GM19025 (cell line): Measurements from ENCODE around the gene MAG.

Source experiments
- ATAC-seq: cut with Tn5 transposase; IDR thresholded peaks from one replicate; pipeline ENCODE4 v1.9.1; 2021; ENCODE audit warnings: mild to moderate bottlenecking, low read depth, moderate library complexity; ENCODE audit not compliant: unreplicated experiment

Gene MAG

DNA sequence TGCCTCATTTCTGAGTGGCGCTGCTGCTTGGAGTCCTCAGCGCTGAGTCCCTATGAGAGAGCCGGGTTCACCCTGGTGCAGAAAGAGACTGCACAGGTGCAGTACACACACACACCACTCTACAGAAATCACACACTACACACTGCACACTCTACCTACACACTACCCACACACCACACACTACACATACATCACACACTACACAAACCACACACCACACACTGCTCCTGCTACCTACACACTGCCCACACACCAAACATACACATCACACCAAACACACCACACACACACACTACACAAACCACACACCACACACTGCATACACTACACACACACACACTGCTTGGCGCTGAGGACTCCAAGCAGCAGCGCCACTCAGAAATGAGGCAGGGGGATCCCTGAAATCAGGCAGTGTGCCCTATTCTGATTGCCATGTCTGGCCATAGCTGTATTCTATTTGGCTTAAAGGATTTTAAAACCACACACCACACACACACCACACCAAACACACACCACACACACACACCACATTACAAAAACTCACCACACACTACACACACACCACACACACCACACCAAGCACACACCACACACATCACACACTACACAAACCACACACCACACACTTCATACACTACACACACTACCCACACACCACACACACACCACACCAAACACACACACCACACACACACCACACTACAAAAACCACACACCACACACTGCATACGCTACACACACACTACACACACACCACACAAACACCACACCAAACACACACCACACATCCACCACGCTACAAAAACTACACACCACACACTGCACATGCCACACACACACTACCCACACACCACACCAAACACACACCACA is 4.9 kb downstream of the MAG start:
- no peak for ATAC-seq

DNA sequence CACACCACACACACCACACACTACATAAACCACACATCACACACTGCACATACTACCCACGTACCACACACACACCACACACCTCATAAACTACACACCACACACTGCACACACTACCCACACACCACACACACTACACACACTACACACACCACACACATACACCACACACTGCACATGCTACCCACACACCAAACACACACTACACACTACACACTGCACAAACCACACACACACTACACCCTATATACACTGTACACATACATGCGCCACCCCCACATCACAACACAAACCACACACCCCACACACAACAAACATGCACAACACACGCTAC is 5.5 kb downstream of the MAG start:
- ATAC-seq: no peak

DNA sequence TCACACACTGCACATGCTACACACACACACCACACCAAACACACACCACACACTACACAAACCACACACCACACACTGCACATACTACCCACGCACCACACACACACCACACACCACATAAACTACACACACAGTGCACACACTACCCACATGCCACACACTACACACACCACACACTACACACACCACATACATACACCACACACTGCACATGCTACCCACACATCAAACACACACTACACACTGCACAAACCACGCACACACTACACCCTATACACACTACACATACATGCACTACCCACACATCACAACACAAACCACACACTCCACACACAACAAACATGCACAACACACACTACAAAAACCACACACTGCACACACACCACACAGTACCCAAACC is 6.0 kb downstream of the MAG start:
- no peak for ATAC-seq

DNA sequence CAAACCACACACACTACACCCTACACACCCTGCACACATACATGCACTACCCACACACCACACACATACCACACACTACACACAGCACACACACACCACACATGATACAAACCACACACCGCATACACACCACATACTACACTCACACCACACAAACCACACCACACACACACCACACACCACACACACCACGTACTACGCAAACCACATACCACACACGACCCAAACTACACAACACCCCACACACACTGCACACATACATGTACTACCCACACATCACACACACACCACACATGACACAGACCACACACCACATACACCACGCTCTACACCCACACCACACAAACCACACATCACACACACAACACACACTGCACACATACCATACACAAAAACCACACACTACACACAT is 6.6 kb downstream of the MAG start:
- ATAC-seq: no peak

DNA sequence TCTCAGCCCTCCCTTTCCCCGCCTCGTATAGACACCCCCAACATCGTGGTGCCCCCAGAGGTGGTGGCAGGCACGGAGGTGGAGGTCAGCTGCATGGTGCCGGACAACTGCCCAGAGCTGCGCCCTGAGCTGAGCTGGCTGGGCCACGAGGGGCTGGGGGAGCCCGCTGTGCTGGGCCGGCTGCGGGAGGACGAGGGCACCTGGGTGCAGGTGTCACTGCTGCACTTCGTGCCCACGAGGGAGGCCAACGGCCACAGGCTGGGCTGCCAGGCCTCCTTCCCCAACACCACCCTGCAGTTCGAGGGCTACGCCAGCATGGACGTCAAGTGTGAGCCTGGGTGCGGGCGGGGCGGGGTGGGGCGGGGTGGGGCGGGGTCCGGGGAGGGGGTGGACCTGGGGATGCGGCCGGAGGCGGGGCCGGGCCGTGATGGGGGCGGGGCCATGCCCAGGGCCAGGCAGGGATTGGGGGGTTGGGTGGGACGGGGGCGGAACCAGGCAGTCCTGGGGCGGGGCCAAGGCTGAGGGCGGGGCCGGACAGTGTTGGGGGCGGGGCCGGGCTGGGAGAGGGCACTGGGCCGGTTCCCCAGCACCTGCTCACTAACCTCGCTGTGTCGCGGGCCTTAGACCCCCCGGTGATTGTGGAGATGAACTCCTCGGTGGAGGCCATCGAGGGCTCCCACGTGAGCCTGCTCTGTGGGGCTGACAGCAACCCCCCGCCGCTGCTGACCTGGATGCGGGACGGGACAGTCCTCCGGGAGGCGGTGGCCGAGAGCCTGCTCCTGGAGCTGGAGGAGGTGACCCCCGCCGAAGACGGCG is 7.8 kb downstream of the MAG start:
- ATAC-seq: no peak

DNA sequence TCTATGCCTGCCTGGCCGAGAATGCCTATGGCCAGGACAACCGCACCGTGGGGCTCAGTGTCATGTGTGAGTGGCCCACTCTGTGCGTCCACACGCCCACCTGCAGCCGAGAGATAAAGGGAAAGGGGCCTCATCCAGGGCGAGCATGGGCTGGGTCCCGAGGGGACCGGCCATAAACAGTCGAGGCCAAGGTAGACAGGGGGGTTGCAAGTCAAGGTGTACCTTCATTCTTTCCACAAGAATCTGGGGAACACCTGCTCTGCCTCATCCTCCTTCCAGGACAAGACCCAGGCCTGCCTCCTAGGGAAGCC is 8.3 kb downstream of the MAG start:
- no peak for ATAC-seq

DNA sequence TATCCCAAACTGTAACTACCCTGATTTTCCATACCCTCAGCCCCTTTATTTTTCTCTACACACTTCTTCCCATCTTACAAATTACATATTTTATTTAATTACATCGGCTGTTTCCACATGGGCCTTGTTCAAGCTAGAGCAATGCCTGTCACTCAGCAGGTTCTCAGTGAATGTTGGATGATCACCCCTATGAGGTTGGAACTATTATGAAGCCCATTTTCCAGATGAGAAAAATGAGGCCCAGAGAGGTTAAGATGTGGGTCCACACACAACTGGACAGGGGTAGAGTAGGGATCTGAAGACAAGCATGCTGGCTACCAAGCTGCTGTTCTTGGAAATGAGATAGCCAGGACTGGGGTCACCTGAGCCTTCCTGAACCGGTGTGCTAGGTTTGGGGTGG is 10.0 kb downstream of the MAG start:
- ATAC-seq: no peak

DNA sequence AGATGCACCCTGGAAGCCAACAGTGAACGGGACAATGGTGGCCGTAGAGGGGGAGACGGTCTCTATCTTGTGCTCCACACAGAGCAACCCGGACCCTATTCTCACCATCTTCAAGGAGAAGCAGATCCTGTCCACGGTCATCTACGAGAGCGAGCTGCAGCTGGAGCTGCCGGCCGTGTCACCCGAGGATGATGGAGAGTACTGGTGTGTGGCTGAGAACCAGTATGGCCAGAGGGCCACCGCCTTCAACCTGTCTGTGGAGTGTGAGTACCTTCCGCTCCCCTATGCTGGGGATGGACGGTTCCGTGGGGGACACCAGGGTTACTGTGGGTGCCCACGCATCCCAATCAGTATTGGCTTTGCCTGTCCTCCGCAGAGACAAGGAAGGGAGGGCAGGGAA is 10.5 kb downstream of the MAG start:
- no peak for ATAC-seq

DNA sequence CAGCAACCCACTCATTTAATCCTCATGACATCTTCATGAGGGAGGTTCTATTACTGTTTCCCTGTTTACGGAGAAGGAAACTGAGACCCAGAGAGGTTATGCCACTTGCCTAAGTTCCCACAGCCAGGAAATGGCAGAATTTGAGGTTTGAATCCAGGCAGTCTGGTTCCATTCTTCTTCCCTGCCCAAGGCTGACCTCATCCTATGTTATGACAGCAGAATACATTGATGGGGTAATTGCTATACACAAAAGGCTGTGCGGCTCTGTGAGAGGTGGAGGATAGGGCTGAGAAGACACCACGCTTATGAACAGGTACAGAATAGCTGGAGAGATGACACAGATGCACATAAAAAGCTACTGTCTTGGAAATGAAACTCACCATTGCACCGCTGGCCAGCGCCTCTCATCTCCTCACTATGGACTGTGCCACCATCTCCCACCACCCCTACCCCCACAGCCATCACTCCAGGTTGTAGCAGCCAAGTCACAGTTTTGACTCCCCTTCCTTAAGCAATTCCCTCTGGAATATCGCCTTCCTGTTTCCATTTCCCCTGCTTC is 11.5 kb downstream of the MAG start:
- ATAC-seq: no peak

DNA sequence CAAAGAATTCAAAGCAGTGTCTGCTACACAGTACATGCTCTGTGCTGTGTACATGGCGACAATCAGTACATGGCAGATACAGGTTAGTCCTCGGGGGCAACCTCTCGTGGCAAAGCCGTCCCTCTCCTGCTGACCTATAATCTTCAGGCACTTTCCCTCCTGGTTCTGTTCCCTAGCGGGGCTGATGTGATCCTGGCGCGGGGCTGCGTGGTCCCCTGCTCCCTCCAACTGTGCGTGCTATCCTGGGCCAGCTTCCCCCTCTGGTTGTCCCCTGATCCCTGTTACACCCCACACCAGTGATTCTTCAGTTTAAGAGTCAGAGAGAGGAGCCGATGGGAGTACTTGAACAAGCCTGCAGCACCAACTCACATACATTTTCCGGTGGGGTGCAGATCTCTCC is 12.1 kb downstream of the MAG start:
- no peak for ATAC-seq

DNA sequence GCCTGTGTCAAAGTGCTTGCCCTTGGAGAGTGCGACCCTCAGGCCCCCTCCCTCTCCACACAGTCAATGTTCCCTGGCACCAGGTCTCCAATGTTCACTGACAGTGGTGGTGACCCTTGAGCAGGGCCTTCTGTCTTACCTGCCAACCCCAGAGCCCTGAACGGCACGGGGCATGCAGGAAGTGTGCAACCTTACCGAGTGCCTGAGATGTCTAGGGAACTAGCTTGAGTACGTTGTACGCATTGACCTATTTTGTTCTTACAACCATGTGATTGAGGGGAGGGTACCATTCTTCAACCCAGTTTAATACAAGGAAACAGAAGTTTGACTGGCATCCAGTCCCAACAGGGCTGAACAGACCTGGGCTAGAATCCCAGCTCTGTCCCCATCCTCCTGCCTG is 13.2 kb downstream of the MAG start:
- ATAC-seq: no peak

DNA sequence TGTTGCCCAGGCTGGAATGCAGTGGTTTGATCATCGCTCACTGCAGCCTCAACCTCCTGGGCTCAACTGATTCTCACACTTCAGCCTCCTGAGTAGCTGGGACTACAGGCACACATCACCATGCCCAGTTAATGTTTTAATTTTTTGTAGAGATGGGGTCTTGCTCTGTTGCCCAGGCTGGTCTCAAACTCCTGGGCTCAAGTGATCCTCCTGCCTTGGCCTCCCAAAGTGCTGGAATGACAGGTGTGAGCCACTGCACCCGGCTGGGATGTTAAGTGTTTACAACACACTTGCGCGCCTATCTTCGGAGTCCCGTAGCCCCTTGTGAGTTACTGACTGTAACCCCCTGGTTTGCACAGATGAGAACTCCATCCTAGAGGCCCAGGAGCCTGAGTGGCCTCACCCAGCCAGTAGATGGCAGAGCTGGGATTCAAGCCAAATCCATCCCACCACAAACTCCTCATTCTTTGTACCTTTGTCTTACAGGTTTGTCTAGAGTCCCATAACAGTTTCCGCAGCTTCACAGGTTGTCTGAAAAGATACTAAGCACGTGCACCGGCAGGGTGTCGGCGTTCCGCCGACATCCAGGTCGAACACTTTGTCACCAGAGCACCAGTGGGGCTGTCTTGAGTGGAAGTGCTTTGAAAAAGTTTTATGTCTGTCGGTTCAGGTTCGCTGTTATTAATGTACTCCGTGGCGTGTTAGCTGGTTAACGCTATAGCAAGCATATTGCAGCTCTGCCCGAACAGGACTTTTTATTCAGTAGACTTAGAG is 14.7 kb downstream of the MAG start:
- no peak for ATAC-seq

DNA sequence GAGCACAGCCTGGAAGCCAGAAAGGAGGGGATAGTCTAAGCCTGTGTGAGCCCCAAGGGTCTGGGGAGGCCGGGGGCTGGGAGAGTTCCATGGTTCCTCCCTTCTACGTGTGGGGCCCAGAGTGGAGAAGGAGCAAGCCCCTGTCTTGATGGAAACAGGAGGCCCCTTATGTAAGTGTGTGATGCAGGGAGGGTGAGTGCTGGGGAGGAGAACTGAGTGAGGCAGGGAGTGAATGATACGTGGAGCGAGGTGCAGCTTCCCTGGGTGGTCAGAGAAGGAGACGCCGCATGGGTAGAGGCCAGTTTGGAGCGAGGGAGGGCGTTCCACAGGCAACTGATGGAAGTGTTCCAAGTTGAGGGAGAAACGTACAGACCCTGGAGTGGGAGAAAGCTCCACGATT is 16.0 kb downstream of the MAG start:
- no peak for ATAC-seq

DNA sequence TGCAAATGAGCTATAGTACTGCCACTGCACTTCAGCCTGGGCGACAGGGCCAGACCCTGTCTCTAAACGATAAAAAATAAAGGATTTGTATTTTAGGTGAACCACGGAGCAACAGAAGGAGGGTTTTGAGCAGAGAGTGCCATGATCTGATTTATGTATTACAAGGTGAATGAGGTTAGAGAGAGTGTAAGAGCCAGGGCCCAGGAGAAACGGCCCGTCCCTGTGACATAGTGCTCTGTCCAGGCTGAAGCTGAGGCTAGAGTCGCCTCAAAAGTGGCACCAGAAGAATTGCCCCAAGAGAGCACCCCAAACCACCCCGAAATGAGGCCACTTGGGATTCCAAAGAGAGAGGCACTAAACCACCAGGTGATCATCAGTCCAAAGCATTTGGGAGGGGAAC is 16.9 kb downstream of the MAG start:
- ATAC-seq: no peak

DNA sequence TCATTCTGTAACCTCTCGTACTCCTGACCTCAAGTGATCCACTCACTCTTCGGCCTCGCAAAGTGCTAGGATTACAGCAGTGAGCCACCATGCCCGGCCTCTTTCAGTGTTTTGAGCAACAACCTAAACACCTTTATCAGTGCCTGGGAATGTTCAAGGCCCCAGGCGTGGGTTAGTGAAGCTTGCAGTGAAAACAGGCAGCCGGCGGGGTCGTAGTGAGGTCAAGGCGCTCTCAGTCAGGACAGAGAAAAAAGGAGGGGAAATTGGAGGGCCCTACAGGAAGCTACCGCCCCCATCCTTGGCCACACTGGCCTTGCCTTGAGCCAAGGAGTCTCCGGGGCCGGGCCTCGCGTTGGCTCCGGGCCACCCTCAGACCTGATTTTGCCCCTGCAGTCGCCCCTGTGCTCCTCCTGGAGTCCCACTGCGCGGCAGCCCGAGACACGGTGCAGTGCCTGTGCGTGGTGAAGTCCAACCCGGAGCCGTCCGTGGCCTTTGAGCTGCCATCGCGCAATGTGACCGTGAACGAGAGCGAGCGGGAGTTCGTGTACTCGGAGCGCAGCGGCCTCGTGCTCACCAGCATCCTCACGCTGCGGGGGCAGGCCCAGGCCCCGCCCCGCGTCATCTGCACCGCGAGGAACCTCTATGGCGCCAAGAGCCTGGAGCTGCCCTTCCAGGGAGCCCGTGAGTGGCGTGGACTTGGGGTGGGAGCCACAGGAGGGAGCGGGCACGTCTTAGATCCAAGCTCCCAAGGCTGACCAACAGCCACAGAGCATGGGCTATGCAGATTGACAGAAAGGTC is 17.7 kb downstream of the MAG start:
- ATAC-seq: no peak

DNA sequence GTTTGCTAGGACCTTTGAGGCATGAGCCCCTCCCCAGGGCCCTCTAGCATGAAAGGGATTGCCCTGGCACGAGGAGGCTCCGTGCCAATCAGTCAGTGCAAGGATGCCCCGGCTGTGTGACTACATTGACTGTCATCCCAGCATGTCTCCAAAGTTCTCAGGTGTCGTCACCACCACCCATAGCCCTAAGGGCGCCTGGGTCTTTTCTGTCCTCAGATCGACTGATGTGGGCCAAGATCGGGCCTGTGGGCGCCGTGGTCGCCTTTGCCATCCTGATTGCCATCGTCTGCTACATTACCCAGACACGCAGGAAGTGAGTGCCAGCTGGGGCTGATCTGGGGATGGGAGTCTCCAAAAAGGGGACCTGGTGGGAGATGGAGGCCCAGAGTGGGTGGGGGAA is 18.4 kb downstream of the MAG start:
- ATAC-seq: no peak

DNA sequence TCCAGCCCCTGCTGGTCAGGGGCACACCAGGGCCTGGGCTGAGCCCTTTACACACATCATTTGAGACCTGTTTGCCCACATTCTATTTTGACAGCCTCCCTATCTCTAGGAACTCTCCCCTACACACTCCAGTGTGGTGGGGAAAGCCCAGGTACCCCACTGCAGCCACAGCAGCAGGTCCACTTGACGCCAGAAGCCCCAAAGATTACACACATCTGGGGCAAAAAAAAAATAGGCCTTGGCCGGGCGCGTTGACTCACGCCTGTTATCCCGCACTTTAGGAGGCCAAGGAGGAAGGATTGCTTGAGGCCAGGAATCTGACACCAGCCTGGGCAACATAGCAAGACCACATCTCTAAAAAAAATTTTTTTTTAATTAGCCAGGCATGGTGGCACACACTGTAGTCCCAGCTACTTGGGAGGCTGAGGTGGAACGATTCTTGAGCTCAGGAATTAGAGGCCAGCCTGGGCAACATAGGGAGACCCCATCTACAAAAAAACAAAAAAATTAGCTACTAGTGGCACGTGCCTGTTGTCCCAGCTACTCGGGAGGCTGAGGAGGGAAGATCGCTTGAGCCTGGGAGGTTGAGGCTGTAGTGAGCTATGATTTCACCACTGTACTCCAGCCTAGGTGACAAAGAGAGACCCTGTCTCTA is 19.0 kb downstream of the MAG start:
- ATAC-seq: no peak

DNA sequence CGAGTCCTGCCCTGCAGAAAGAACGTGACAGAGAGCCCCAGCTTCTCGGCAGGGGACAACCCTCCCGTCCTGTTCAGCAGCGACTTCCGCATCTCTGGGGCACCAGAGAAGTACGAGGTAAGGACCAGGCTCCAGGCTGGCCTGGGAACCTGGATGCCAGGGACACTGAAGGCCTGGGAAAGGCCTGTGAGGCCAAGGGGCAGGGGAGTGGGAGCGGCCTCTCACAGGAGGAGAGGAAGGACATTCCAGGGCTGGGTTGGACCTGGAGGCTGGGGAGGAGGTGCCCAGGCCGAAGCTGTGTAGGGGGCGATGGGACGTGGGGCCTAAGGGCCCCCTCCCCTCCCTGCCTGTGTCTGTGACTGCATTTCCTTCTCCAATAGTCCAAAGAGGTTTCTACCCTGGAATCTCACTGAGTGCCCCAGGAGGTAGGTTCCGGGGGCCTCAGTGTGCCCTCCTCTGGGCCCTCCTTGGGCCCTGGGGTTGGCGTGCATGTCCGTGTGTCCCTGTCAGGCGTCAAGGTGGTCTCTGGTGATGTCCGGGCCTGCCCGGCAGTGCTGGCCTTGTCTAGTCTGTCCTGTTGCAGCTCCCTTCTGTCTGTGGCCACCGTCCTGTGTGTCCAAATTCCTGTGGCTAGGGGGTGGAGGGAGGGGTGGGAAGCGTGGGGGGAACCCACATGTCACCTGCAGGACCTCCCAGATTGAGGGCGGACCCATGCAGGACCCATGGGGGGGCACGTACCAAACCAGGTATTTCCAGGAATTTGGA is 20.1 kb downstream of the MAG start:
- ATAC-seq: no peak

DNA sequence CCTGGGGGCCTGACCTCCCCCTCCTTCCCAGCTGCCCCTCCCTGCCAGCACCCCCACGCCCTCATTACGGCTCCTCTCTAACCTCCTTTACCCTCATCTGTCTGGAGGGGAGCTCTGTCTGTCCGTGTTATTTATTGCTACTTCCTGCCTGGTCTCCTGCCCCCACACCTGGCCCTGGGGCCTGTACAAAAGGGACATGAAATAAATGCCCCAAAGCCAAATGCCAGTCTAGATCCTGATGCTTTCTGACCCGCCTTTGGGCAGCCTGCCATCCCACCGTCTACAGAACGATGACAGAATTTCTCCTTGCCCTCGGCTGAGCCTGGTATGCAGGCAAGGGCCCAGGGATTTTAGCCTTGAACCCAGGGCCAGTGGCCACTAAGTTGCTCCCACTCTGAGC is 21.6 kb downstream of the MAG start:
- ATAC-seq: no peak
